ENCODE results near the gene FERMT3.

Gene FERMT3

GRCh38 chr11:64249563-64250414 lies 43.3 kb downstream of the FERMT3 start:
- Histone ChIP-seq H3K4me1 (ENCODE audit: control insufficient read depth, insufficient read depth, low read length) (peaks cover 27% of the 10 kb centered on the region), H3K36me3 (ENCODE audit: control insufficient read depth, insufficient read depth, low read length) (no peaks in the 10 kb centered on the region), H3K4me3 (ENCODE audit: insufficient read depth, low read depth, low read length) (peak overlapping the region; percentile 70), H3K27me3 (ENCODE audit: control insufficient read depth, insufficient read depth, low read length, poor library complexity, severe bottlenecking) (peaks cover 10% of the 10 kb centered on the region), H3K9me3 (ENCODE audit: control insufficient read depth, low read length) (no peaks in the 10 kb centered on the region), H3K27ac (ENCODE audit: insufficient read depth, low read depth, low read length, poor library complexity, severe bottlenecking) (no peak overlapping the region)
- WGBS, 2 experiments, result 65 to 71% methylated on average over 8 of the region's 8 CpGs

GRCh38 chr11:64250415-64251015 lies 44.0 kb downstream of the FERMT3 start:
- Histone ChIP-seq H3K4me1 (ENCODE audit: control insufficient read depth, insufficient read depth, low read length) (peaks cover 20% of the 10 kb centered on the region), H3K36me3 (ENCODE audit: control insufficient read depth, insufficient read depth, low read length) (no peaks in the 10 kb centered on the region), H3K27me3 (ENCODE audit: control insufficient read depth, insufficient read depth, low read length, poor library complexity, severe bottlenecking) (peaks cover 10% of the 10 kb centered on the region), H3K4me3 (ENCODE audit: insufficient read depth, low read depth, low read length) (peak overlapping the region; percentile 70), H3K9me3 (ENCODE audit: control insufficient read depth, low read length) (no peaks in the 10 kb centered on the region), H3K27ac (ENCODE audit: insufficient read depth, low read depth, low read length, poor library complexity, severe bottlenecking) (no peak overlapping the region)
- WGBS, 2 experiments, result 3 to 4% methylated on average over 13 of the region's 13 CpGs

GRCh38 chr11:64251016-64251752 lies 44.7 kb downstream of the FERMT3 start, which contains the start of gene PLCB3:
PLCB3 (plus strand) TSS chr11:64251530; CDS start chr11:64251650, 120 bp downstream.
- H3K27ac ChIP-seq (ENCODE audit: insufficient read depth, low read depth, low read length, poor library complexity, severe bottlenecking), result no peak within 1 kb of the TSS
- H3K36me3 ChIP-seq (ENCODE audit: control insufficient read depth, insufficient read depth, low read length), result no peaks in the 10 kb centered on the region
- H3K27me3 ChIP-seq (ENCODE audit: control insufficient read depth, insufficient read depth, low read length, poor library complexity, severe bottlenecking), result peaks cover 10% of the 10 kb centered on the region
- 1% methylated on average over 75 of the region's 75 CpGs for WGBS, 2 experiments
- peak within 1 kb of the TSS; percentile 70 for H3K4me3 ChIP-seq (ENCODE audit: insufficient read depth, low read depth, low read length)
- H3K9me3 ChIP-seq (ENCODE audit: control insufficient read depth, low read length), result no peaks in the 10 kb centered on the region
- peaks cover 15% of the 10 kb centered on the region for H3K4me1 ChIP-seq (ENCODE audit: control insufficient read depth, insufficient read depth, low read length)

DNA sequence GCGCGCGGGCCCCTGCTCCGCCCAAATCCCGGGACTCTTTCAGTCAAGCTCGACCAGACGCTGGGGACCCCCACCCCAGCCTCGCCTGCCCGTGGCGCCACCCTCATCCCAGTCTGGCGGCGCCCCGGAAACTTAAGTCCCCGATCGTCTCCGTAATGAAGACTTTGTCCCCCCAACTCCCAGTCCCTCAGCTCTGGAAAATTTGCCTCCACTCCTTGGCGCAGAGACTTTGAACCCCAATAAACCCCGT lies 45.2 kb downstream of the FERMT3 start:
- Histone ChIP-seq H3K4me1 (ENCODE audit: control insufficient read depth, insufficient read depth, low read length) (peaks cover 15% of the 10 kb centered on the region), H3K36me3 (ENCODE audit: control insufficient read depth, insufficient read depth, low read length) (no peaks in the 10 kb centered on the region), H3K27ac (ENCODE audit: insufficient read depth, low read depth, low read length, poor library complexity, severe bottlenecking) (no peak overlapping the region), H3K4me3 (ENCODE audit: insufficient read depth, low read depth, low read length) (peak overlapping the region; percentile 70), H3K9me3 (ENCODE audit: control insufficient read depth, low read length) (no peaks in the 10 kb centered on the region), H3K27me3 (ENCODE audit: control insufficient read depth, insufficient read depth, low read length, poor library complexity, severe bottlenecking) (peaks cover 10% of the 10 kb centered on the region)
- 0 to 1% methylated on average over 18 of the region's 18 CpGs for WGBS, 2 experiments

DNA sequence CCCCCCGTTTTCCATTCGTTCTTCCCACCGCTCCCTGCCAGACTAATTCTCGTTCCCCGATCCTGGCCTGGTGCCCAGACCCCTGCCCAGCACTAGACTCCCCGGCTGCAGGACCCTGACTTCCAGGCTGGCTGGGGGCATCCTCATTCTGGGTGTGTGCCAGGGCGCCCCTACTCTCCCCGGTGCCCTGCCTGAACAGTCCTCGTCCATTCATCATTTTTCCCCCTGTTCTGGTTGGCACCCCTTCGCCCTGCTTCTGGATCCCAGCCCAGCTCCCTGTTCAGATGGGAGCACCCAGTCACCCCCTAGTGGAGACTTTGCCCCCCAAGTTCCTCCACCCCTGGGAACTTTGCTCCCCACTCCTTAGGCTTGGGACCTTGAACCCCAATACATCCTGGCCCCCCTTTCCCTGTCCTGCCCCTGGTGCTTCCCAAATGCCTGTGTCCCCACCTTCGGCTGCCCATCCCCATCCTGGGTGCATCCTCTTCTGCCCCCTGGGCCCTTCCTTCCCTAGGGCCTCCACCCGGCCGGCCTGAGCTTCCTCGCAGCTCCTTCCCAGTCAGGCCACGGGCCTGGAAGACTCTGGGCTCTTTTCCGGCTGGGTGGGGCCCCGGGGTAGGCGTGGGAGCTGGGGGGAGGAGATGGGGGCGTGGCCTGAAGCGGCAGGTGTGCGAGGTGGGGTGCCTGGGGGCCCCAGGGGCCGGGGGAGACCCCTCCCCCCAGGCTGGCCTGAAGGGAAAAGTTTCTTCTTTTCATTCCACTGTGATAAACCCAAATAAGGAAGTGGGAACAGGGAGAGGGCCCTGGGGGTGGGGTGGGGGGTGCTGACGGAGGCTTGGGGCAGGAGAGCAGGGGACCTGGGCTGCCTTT lies 45.7 kb downstream of the FERMT3 start:
- no peaks in the 10 kb centered on the region for H3K36me3 ChIP-seq (ENCODE audit: control insufficient read depth, insufficient read depth, low read length)
- H3K4me3 ChIP-seq (ENCODE audit: insufficient read depth, low read depth, low read length), result peak overlapping the region; percentile 70
- 5 to 7% methylated on average over 23 of the region's 23 CpGs for WGBS, 2 experiments
- no peaks in the 10 kb centered on the region for H3K9me3 ChIP-seq (ENCODE audit: control insufficient read depth, low read length)
- no peak overlapping the region for H3K27ac ChIP-seq (ENCODE audit: insufficient read depth, low read depth, low read length, poor library complexity, severe bottlenecking)
- peaks cover 15% of the 10 kb centered on the region for H3K4me1 ChIP-seq (ENCODE audit: control insufficient read depth, insufficient read depth, low read length)
- peaks cover 10% of the 10 kb centered on the region for H3K27me3 ChIP-seq (ENCODE audit: control insufficient read depth, insufficient read depth, low read length, poor library complexity, severe bottlenecking)

GRCh38 chr11:64253043-64253442 lies 46.5 kb downstream of the FERMT3 start:
- H3K4me1 ChIP-seq (ENCODE audit: control insufficient read depth, insufficient read depth, low read length), result peaks cover 10% of the 10 kb centered on the region
- no peaks in the 10 kb centered on the region for H3K36me3 ChIP-seq (ENCODE audit: control insufficient read depth, insufficient read depth, low read length)
- WGBS, 2 experiments, result 77 to 81% methylated on average over 8 of the region's 8 CpGs
- H3K9me3 ChIP-seq (ENCODE audit: control insufficient read depth, low read length), result no peaks in the 10 kb centered on the region
- peaks cover 5% of the 10 kb centered on the region for H3K27me3 ChIP-seq (ENCODE audit: control insufficient read depth, insufficient read depth, low read length, poor library complexity, severe bottlenecking)
- H3K4me3 ChIP-seq (ENCODE audit: insufficient read depth, low read depth, low read length), result peak overlapping the region; percentile 70
- H3K27ac ChIP-seq (ENCODE audit: insufficient read depth, low read depth, low read length, poor library complexity, severe bottlenecking), result no peak overlapping the region

DNA sequence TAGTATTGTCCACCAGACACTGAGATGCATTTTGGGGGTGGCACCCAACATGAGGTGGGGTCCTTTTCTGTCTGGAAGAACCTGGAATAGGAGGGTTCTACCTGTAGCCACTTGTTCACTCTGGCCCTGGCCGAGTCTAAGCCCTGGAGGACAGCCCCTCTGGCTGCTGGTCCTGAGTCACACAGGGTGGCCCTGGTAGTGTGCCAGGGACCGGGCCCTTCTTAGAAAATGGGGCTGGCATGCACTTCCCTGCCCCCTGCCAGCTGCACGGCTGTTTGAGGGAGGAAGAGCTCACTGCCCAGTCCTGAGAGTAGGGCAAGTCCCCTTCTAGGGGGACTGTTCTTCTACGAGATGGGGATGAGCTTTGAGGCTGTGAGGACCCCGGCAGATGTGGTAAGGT lies 47.0 kb downstream of the FERMT3 start:
- Histone ChIP-seq H3K36me3 (ENCODE audit: control insufficient read depth, insufficient read depth, low read length) (peaks cover 3% of the 10 kb centered on the region), H3K9me3 (ENCODE audit: control insufficient read depth, low read length) (no peaks in the 10 kb centered on the region), H3K4me1 (ENCODE audit: control insufficient read depth, insufficient read depth, low read length) (peaks cover 9% of the 10 kb centered on the region), H3K27me3 (ENCODE audit: control insufficient read depth, insufficient read depth, low read length, poor library complexity, severe bottlenecking) (peaks cover 3% of the 10 kb centered on the region), H3K27ac (ENCODE audit: insufficient read depth, low read depth, low read length, poor library complexity, severe bottlenecking) (no peak overlapping the region), H3K4me3 (ENCODE audit: insufficient read depth, low read depth, low read length) (no peak overlapping the region)
- 86 to 90% methylated on average over 5 of the region's 5 CpGs for WGBS, 2 experiments

DNA sequence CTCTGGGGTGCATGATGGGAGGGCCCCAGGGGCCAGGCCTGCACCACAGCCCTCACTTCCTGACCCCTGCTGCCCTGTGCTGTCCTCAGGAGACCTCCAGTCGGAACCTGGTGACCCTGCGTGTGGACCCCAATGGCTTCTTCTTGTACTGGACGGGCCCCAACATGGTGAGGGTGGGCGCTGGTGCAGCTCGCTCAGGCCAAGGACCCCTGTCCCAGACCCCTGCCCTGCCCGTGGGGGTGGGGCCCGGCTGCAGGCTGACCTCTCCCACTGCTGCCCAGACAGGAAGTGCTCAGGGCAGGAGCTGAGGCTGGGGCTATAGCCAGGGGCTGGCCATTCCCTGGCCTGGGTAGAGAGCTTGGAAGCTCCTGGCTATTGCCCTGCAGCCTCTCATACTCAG lies 47.8 kb downstream of the FERMT3 start:
- no peak overlapping the region for H3K27ac ChIP-seq (ENCODE audit: insufficient read depth, low read depth, low read length, poor library complexity, severe bottlenecking)
- peaks cover 3% of the 10 kb centered on the region for H3K27me3 ChIP-seq (ENCODE audit: control insufficient read depth, insufficient read depth, low read length, poor library complexity, severe bottlenecking)
- peaks cover 11% of the 10 kb centered on the region for H3K36me3 ChIP-seq (ENCODE audit: control insufficient read depth, insufficient read depth, low read length)
- H3K4me1 ChIP-seq (ENCODE audit: control insufficient read depth, insufficient read depth, low read length), result peaks cover 9% of the 10 kb centered on the region
- no peaks in the 10 kb centered on the region for H3K9me3 ChIP-seq (ENCODE audit: control insufficient read depth, low read length)
- WGBS, 2 experiments, result 91 to 93% methylated on average over 7 of the region's 7 CpGs
- no peak overlapping the region for H3K4me3 ChIP-seq (ENCODE audit: insufficient read depth, low read depth, low read length)

- Histone ChIP-seq H3K4me1 (ENCODE audit: control insufficient read depth, insufficient read depth, low read length) (peaks cover 5% of the 10 kb centered on the region), H3K36me3 (ENCODE audit: control insufficient read depth, insufficient read depth, low read length) (peaks cover 12% of the 10 kb centered on the region), H3K27me3 (ENCODE audit: control insufficient read depth, insufficient read depth, low read length, poor library complexity, severe bottlenecking) (peaks cover 3% of the 10 kb centered on the region), H3K9me3 (ENCODE audit: control insufficient read depth, low read length) (no peaks in the 10 kb centered on the region), H3K4me3 (ENCODE audit: insufficient read depth, low read depth, low read length) (no peak overlapping the region), H3K27ac (ENCODE audit: insufficient read depth, low read depth, low read length, poor library complexity, severe bottlenecking) (no peak overlapping the region)
- WGBS, 2 experiments, result 95 to 96% methylated on average over 35 of the region's 35 CpGs
Observed at GRCh38 chr11:64255135-64256128, 48.9 kb downstream of the FERMT3 start.
